ENCODE data around the gene MPV17L2.

- TF ChIP-seq, protein P1, sequence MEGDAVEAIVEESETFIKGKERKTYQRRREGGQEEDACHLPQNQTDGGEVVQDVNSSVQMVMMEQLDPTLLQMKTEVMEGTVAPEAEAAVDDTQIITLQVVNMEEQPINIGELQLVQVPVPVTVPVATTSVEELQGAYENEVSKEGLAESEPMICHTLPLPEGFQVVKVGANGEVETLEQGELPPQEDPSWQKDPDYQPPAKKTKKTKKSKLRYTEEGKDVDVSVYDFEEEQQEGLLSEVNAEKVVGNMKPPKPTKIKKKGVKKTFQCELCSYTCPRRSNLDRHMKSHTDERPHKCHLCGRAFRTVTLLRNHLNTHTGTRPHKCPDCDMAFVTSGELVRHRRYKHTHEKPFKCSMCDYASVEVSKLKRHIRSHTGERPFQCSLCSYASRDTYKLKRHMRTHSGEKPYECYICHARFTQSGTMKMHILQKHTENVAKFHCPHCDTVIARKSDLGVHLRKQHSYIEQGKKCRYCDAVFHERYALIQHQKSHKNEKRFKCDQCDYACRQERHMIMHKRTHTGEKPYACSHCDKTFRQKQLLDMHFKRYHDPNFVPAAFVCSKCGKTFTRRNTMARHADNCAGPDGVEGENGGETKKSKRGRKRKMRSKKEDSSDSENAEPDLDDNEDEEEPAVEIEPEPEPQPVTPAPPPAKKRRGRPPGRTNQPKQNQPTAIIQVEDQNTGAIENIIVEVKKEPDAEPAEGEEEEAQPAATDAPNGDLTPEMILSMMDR (IDR thresholded peaks at IDR 0.05): no peak
- TF ChIP-seq POLR2A (IDR thresholded peaks at IDR 0.05): no peak
These were observed 34.6 kb upstream of the MPV17L2 start for GRCh38 chr19:18158467-18158866.

All from uterus (tissue), 2 donors.